Measurements from ENCODE around the gene RYR2.

Gene RYR2

DNA sequence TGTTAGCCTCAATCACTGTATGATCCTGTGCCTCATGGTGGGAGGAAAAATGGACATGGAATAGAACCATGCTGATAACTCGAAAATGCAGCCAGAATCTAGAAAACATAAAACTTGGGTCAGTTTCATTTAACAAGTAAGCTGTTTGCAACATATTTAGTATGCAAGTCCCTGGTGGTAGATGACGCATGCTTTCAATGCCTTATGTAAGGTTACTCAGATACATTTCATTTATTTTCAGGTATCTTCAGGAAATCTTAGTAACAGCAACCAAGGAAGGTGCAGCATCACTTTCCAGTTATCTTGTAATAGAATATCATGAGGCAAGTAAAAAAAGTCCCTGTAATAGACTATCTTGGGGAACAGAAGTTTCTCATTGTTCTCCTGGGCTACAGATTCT, 92.9 kb downstream of the RYR2 start:
- no peak overlapping the region for H3K27ac ChIP-seq
- DNase-seq (ENCODE audit: low spot score) = no peak
- CTCF ChIA-PET = no interaction called here
- TF ChIP-seq, protein P1, sequence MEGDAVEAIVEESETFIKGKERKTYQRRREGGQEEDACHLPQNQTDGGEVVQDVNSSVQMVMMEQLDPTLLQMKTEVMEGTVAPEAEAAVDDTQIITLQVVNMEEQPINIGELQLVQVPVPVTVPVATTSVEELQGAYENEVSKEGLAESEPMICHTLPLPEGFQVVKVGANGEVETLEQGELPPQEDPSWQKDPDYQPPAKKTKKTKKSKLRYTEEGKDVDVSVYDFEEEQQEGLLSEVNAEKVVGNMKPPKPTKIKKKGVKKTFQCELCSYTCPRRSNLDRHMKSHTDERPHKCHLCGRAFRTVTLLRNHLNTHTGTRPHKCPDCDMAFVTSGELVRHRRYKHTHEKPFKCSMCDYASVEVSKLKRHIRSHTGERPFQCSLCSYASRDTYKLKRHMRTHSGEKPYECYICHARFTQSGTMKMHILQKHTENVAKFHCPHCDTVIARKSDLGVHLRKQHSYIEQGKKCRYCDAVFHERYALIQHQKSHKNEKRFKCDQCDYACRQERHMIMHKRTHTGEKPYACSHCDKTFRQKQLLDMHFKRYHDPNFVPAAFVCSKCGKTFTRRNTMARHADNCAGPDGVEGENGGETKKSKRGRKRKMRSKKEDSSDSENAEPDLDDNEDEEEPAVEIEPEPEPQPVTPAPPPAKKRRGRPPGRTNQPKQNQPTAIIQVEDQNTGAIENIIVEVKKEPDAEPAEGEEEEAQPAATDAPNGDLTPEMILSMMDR (conservative IDR thresholded peaks at IDR 0.05; ENCODE audit: low read depth) = no peak
- POLR2A ChIA-PET (ENCODE audit: low non-redundant PET) = no interaction called here

DNA sequence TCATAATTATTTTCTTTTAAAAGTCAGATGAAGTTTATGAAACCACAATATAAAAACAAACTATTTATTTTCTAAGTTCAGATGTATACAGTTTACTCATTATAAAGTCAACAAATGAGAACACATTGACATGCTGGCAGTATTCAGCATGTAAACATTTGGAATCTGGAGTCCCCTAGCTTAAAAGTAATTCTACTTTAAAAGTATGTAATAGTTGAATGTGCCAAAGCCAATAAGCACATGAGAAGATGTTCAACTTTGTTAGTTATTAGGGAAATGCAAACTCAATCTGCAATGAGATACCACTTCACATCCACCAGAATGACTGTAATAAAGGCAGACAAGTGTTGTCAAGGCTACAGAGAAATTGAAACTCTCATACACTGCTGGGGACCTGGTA, 96.6 kb downstream of the RYR2 start:
- CTCF ChIA-PET = no interaction called here
- no peak overlapping the region for H3K27ac ChIP-seq
- DNase-seq (ENCODE audit: low spot score) = no peak
- POLR2A ChIA-PET (ENCODE audit: low non-redundant PET) = no interaction called here
- TF ChIP-seq, protein P1 (conservative IDR thresholded peaks at IDR 0.05; ENCODE audit: low read depth) = no peak

DNA sequence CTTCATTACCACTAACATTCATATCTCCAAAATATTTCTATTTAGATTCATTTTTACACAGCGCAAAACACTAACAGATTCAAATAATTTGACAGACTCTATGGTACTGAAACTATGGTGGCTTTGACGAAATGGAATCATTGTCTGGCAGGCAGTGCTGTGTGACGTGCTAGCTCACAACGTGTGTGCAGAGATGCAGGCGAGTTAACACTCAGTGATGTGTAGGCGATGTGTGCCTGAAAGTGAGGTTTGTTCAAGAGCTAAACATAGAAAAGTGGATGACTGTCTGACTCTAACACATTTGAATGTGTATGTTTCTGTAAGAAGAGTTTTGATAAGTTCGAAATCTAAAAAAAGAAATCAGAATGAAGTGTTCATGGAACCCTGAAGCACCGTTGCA, 97.7 kb downstream of the RYR2 start:
- DNase-seq (ENCODE audit: low spot score) = no peak
- POLR2A ChIA-PET (ENCODE audit: low non-redundant PET) = no interaction called here
- H3K27ac ChIP-seq = no peak overlapping the region
- TF ChIP-seq, protein P1 (conservative IDR thresholded peaks at IDR 0.05; ENCODE audit: low read depth) = no peak
- CTCF ChIA-PET = no interaction called here

DNA sequence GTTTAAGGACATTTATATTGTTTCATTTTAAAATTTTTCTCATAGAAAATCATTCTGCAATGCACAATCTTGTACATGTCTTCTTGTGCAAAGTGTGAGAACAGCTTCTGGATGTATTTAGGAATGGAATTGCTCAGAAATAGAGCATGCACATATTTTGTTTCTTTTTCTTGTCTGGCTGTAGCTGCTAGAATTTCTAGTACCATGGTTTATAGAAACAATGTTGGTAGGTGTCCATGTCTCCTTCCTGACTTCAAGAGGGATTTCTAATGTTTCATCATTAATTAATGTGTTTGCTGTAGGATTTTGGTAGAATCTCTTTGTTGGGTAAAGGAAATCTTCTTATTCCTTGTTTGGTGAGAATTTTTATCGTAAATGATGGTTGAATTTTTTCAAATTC, 99.0 kb downstream of the RYR2 start:
- no peak overlapping the region for H3K27ac ChIP-seq
- no peak for DNase-seq (ENCODE audit: low spot score)
- POLR2A ChIA-PET (ENCODE audit: low non-redundant PET) = no interaction called here
- CTCF ChIA-PET = interaction anchor here (0.6 kb wide), 1 partner anchor 226 kb away, joined by 5 read pairs; no protein-coding TSS in a partner anchor
- TF ChIP-seq, protein P1 (conservative IDR thresholded peaks at IDR 0.05; ENCODE audit: low read depth) = no peak

DNA sequence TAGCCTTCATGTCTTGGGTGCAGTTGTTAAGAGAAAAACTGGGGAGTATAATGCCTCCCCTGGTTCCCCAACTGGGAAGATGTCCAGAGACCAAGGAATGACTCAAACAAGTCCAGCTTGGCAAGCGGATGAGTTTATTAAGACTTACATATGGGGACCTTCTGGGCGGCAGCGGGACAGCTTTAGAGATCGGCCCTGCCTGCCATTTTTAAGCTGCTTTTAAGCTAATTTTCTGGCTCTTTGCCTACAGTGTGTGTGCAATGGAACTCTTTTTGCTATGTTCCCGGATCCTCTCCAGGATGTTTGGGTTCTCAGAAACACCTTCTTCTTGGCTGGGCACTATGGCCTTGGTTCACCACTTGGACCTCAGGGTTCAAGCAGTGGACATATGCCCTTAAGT, 99.5 kb downstream of the RYR2 start:
- H3K27ac ChIP-seq = no peak overlapping the region
- TF ChIP-seq, protein P1 (conservative IDR thresholded peaks at IDR 0.05; ENCODE audit: low read depth) = no peak
- ChIA-PET POLR2A (ENCODE audit: low non-redundant PET) (no interaction called here), CTCF (interaction anchor here (0.6 kb wide), 1 partner anchor 226 kb away, joined by 5 read pairs; no protein-coding TSS in a partner anchor)
- no peak for DNase-seq (ENCODE audit: low spot score)

DNA sequence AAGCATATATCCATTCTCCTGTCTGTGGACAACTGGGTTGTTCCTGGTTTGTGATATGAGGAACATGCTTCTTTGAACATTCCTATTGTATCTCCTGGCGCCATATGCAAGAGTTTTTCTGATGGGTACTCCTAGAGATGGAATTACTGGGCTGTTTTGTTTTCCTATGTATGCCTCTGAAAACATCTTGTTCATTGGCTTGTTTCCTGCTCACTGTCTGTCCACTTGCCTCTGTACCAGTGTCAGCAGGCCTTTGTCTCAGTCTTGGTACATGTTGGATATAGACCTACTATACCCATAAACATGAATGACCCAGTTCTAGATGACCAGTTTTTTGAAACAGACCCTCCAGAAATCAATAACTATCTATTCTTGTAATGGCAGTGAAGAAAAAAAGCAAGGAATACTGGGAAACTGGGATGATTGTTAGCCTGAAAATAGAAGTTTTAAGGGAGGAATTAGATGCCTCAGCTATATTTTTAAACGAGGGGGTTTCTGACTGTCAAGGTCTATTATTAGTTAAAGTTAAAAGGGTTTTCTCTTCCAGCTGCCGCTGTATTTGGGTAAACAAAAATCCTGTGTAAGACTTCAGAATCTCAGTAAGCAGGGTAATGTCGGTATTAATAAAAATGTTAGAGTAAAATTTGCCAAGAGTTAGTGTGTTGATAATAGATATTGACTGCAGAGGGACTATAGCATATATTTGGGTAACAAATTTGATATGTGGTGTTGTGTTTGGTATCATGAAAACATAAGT, 103.6 kb downstream of the RYR2 start:
- ChIA-PET CTCF (interaction anchor here (0.6 kb wide), 1 partner anchor 1775 kb away, joined by 3 read pairs; no protein-coding TSS in a partner anchor), POLR2A (ENCODE audit: low non-redundant PET) (no interaction called here)
- H3K27ac ChIP-seq = no peak overlapping the region
- DNase-seq (ENCODE audit: low spot score) = no peak
- TF ChIP-seq, protein P1 (conservative IDR thresholded peaks at IDR 0.05; ENCODE audit: low read depth) = no peak
